Measurements from ENCODE around the gene SDK2.

The SDK2 gene

GRCh38 chr17:73436954-73437353 is 207.3 kb downstream of the SDK2 start:
- H3K4me3 ChIP-seq (ENCODE audit: low read length): no peak overlapping the region
- no peak for TF ChIP-seq ZNF274 (IDR thresholded peaks at IDR 0.05; ENCODE audit: low read depth, low read length)

DNA sequence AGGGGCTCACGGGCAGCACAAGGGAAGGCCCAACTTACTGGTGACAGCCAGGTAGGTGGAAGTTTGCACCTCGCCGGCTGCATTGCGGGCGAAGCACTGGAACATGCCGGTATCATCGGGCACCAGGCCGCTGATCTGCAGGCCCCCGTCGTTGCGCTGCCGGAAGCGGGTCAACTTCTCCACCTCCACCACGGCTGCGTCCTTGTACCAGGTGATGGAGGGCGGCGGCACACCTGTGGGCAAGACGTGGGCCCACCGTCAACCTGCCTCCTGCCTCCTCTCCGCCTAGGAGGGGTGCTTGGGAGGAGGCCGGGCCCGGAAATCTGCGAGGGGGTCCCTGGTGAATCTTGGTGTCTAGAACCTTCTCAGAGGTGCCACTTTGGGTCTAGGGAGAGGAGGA is 208.8 kb downstream of the SDK2 start:
- no peak for TF ChIP-seq ZNF274 (IDR thresholded peaks at IDR 0.05; ENCODE audit: low read depth, low read length)
- no peak overlapping the region for H3K4me3 ChIP-seq (ENCODE audit: low read length)

DNA sequence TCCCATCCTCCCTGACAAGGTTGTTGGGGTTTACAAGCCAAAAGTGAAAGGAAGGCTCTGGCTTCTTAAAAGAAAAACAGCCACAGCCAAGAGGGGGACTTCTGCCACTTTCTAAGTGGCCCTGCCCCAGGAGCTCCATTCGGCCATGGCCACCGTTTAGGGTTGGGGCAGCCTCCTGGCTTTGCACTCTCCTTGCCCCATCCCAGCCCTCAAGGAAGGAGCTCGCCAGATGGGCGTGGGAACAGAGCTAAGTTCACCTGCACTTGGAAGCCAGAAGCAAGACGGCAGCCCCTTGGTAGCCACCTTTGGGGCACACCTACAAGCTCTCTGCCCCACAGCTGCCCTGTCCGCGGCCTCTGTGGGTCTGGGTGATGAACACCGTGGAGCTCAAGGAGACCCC is 210.1 kb downstream of the SDK2 start:
- no peak overlapping the region for H3K4me3 ChIP-seq (ENCODE audit: low read length)

GRCh38 chr17:73433501-73433900 is 210.7 kb downstream of the SDK2 start:
- H3K4me3 ChIP-seq (ENCODE audit: low read length): no peak overlapping the region
- TF ChIP-seq ZNF274 (IDR thresholded peaks at IDR 0.05; ENCODE audit: low read depth, low read length): no peak

More for the DNA sequence above, 210.1 kb downstream of the SDK2 start:
- no peak for TF ChIP-seq ZNF274 (IDR thresholded peaks at IDR 0.05; ENCODE audit: low read depth, low read length)

DNA sequence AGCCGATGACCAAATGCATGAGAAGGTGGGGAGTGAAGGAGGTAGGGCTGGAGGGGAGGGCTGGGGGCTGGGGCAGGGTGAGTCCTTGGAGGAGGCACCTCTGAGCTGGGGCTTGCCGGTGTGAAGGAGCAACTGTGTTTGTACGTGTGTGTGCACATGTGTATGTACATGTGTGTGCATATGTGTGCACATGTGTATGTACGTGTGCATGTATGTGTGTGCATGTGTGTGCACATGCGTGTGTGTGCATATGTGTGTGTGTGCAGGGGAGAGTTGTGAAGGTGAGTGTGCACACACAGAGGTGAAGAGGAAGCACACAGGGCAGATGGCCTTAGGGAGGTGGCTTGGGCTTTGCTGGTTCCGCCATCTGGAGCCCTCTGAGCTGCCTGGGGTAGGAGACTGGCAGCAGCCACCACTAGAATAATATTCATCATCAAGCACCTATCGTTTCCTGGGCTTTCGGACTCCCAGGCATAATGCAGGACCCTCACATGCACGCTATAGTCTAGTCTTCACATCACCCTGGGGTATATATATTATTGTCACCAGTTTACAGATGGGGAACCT is 211.5 kb downstream of the SDK2 start:
- no peak overlapping the region for H3K4me3 ChIP-seq (ENCODE audit: low read length)

DNA sequence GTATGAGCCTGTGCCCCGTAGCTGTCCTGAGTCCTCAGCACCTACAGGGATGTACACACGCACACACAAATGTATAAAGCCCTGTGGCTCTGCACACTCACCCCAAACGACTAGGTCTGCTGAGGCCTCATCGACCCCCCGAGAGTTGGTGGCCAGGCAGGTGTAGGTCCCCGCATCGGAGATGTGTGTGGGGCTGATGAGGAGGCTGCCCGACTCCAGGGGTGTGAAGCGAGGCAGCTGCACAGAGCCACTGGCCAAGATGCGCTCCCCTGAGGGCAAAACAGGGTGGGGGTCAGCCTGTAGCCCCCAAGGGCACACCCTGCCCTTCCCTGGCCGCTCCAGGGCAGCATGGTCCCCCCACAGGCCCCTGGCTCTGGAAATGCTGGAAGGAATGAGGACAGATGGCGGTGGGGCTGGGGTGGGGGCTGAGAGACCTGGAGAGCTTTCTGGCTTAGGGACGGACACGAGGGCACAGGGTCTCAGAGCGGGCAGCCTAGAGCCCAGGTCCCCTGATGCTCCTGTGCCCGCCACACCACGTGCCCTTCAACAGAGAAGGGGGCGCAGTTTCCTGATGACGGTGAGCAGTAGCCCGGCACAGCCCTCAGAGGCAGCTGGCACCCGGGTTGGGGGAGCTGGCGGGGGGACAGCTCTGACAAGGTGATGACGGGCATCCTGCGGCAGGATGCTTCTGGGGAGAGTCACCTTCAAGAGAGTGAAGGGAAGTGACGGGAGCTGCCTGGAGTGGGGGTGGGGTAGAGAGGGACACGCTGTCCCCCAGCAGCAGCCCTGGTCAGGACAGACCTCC is 212.6 kb downstream of the SDK2 start:
- no peak for TF ChIP-seq ZNF274 (IDR thresholded peaks at IDR 0.05; ENCODE audit: low read depth, low read length)
- H3K4me3 ChIP-seq (ENCODE audit: low read length): no peak overlapping the region

More for the DNA sequence above, 211.5 kb downstream of the SDK2 start:
- no peak for TF ChIP-seq ZNF274 (IDR thresholded peaks at IDR 0.05; ENCODE audit: low read depth, low read length)

DNA sequence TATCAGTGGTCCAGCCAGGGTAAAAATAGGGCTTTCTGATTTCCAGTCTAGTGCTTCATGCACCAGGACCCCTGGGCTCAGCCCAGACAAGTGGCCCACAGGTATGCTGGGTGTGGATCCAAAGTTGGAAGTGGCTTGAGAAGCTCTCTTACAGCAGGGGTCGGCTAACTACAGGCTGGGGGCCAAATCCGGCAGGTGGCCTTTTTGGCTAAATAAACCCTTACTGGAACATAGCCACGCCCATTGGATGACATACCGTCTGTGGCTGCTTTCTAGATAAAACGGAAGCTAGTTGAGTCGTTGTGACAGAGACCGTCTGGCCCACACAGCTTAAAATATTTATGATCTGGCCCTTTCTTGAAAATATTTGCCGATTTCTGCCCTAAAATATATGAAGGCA is 213.4 kb downstream of the SDK2 start:
- H3K4me3 ChIP-seq (ENCODE audit: low read length): no peak overlapping the region
- no peak for TF ChIP-seq ZNF274 (IDR thresholded peaks at IDR 0.05; ENCODE audit: low read depth, low read length)

DNA sequence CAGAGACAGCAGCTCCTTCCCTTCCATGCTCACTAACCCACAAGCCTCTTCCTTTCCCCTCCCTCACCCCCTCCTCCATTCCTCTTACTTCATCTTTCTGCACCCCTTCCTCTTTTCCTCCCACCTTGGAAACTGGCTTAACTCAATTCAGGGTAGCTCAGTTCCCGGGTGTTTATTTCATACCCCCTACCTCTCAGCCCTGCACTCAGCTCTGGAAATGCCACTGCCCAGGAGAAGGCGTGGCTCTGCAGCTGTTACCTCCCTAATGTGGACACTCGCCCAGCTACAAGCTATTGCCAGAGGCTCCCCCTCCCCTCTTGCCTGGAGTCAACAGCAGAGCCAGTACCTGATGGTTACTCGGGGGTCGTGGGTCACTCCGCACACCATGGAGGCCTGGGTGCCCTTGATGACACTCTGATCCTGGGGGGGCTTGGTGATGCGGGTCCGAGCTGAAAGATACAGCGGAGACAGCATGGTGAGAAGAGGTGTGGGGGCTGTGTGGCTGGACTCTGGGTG is 214.0 kb downstream of the SDK2 start:
- no peak for TF ChIP-seq ZNF274 (IDR thresholded peaks at IDR 0.05; ENCODE audit: low read depth, low read length)
- H3K4me3 ChIP-seq (ENCODE audit: low read length): no peak overlapping the region

- TF ChIP-seq ZNF274 (IDR thresholded peaks at IDR 0.05; ENCODE audit: low read depth, low read length): no peak
- H3K4me3 ChIP-seq (ENCODE audit: low read length): no peak overlapping the region
These were observed 214.6 kb downstream of the SDK2 start for GRCh38 chr17:73429440-73430164.

DNA sequence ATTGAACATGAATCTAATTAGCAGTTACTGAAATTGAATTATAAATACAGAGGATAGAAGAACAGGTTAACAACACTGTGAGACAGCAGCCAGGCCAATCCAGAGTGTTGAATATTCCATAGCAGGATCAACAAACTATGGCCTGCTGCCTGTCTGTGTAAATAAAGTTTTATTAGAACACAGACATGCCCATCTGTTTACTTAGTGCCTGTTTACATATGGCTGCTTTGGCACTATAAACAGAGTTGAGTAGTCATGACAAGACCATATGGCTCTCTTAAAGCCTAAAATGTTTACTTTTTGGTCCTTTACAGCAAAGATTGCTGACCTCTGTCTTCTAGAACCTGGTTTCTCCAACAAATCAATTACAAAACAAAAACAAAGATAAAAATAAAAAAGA is 217.0 kb downstream of the SDK2 start:
- no peak for TF ChIP-seq ZNF274 (IDR thresholded peaks at IDR 0.05; ENCODE audit: low read depth, low read length)

GRCh38 chr17:73424571-73424970 is 219.7 kb downstream of the SDK2 start:
- no peak for TF ChIP-seq ZNF274 (IDR thresholded peaks at IDR 0.05; ENCODE audit: low read depth, low read length)
- H3K4me3 ChIP-seq (ENCODE audit: low read length): no peak overlapping the region

More for the DNA sequence above, 217.0 kb downstream of the SDK2 start:
- H3K4me3 ChIP-seq (ENCODE audit: low read length): no peak overlapping the region

- no peak overlapping the region for H3K4me3 ChIP-seq (ENCODE audit: low read length)
- no peak for TF ChIP-seq ZNF274 (IDR thresholded peaks at IDR 0.05; ENCODE audit: low read depth, low read length)
These were observed 220.4 kb downstream of the SDK2 start for GRCh38 chr17:73423806-73424205.

DNA sequence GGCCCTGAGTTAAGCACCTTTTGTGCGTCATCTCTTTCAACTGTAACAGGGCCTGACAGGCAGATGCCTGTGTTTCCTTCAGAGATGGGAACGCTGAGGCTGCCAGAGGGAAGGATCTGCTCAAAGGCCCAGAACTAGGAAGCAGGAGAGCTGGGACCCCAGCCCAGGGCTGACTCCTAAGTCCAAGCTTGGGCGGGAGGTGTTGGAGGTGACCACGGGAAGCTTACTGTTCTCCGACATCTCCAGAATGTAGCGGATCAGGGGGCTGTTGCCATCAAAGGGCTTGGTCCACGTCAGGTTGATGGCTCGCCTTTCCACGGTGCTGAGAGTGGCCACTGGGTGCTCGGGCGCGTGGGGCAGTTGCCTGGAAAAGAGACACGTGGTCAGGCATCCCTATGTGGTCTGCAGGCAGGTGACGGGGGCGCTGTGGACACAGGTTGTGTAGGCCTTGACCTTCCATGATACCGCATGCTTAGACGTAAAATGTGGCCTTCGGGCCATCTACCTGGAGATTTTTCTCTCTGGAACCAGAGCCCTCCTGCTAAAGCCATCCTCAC is 221.0 kb downstream of the SDK2 start:
- no peak overlapping the region for H3K4me3 ChIP-seq (ENCODE audit: low read length)
- no peak for TF ChIP-seq ZNF274 (IDR thresholded peaks at IDR 0.05; ENCODE audit: low read depth, low read length)

DNA sequence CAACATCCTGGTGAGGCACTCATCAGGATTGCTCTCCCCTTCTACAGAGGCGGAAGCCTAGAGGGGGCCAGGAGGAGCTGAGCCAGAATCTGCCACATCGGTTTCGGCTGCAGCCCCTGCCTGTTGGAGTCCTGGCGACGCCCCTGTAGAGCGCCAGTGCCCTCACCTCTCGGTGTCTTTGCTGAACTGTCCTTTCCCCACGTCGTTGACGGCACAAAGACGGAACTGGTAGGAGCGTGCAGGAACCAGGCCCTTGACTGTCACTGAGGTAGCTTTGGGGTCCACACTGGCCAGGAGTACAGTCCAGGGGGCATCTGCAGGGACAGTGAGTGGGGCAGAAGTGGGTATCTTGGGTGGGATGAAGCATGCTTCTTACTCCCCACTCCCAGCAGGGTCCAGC is 222.1 kb downstream of the SDK2 start:
- TF ChIP-seq ZNF274 (IDR thresholded peaks at IDR 0.05; ENCODE audit: low read depth, low read length): no peak
- H3K4me3 ChIP-seq (ENCODE audit: low read length): no peak overlapping the region

Measured in GM08714 (cell line).